ENCODE data around the gene GRAMD1A.
"Not testable (repeated sequence)": the region's sequence is repeated elsewhere in the genome, so short reads cannot be mapped to it uniquely, and the experiment has no call there.

The GRAMD1A gene

GRCh38 chr19:34964598-34964997 lies 35.5 kb upstream of the GRAMD1A start:
- Histone ChIP-seq H3K9ac (ENCODE audit: low read length) (no peak overlapping the region), H3K36me3 (ENCODE audit: control insufficient read depth, insufficient read depth, low read length) (peaks cover 9% of the 10 kb centered on the region), H3K4me3 (ENCODE audit: low read length) (no peak overlapping the region), H3K27me3 (ENCODE audit: control insufficient read depth, insufficient read depth, low read length) (no peaks in the 10 kb centered on the region), H3K4me1 (ENCODE audit: control insufficient read depth, insufficient read depth, low read length) (peaks cover 15% of the 10 kb centered on the region), H3K9me3 (ENCODE audit: control insufficient read depth, low read length) (peaks cover under 1% of the 10 kb centered on the region)

- H3K4me1 ChIP-seq (ENCODE audit: control insufficient read depth, insufficient read depth, low read length), result peaks cover 15% of the 10 kb centered on the region
- H3K27me3 ChIP-seq (ENCODE audit: control insufficient read depth, insufficient read depth, low read length); H3K4me3 ChIP-seq (ENCODE audit: low read length); H3K9ac ChIP-seq (ENCODE audit: low read length); H3K9me3 ChIP-seq (ENCODE audit: control insufficient read depth, low read length); H3K36me3 ChIP-seq (ENCODE audit: control insufficient read depth, insufficient read depth, low read length): not testable (repeated sequence)
Observed at GRCh38 chr19:34965505-34965904, 34.6 kb upstream of the GRAMD1A start.

GRCh38 chr19:34967551-34967950 lies 32.6 kb upstream of the GRAMD1A start:
- peaks cover 7% of the 10 kb centered on the region for H3K4me1 ChIP-seq (ENCODE audit: control insufficient read depth, insufficient read depth, low read length)

GRCh38 chr19:34969721-34970120 lies 30.4 kb upstream of the GRAMD1A start:
- Histone ChIP-seq H3K9ac (ENCODE audit: low read length) (no peak overlapping the region), H3K9me3 (ENCODE audit: control insufficient read depth, low read length) (no peaks in the 10 kb centered on the region), H3K36me3 (ENCODE audit: control insufficient read depth, insufficient read depth, low read length) (no peaks in the 10 kb centered on the region), H3K27me3 (ENCODE audit: control insufficient read depth, insufficient read depth, low read length) (no peaks in the 10 kb centered on the region), H3K4me3 (ENCODE audit: low read length) (no peak overlapping the region), H3K4me1 (ENCODE audit: control insufficient read depth, insufficient read depth, low read length) (peaks cover 15% of the 10 kb centered on the region)

More at GRCh38 chr19:34967551-34967950, 32.6 kb upstream of the GRAMD1A start:
- no peaks in the 10 kb centered on the region for H3K36me3 ChIP-seq (ENCODE audit: control insufficient read depth, insufficient read depth, low read length)
- no peaks in the 10 kb centered on the region for H3K9me3 ChIP-seq (ENCODE audit: control insufficient read depth, low read length)
- no peak overlapping the region for H3K9ac ChIP-seq (ENCODE audit: low read length)
- H3K27me3 ChIP-seq (ENCODE audit: control insufficient read depth, insufficient read depth, low read length), result no peaks in the 10 kb centered on the region
- H3K4me3 ChIP-seq (ENCODE audit: low read length), result no peak overlapping the region

- not testable (repeated sequence) for H3K9ac ChIP-seq (ENCODE audit: low read length); H3K36me3 ChIP-seq (ENCODE audit: control insufficient read depth, insufficient read depth, low read length); H3K27me3 ChIP-seq (ENCODE audit: control insufficient read depth, insufficient read depth, low read length); H3K4me3 ChIP-seq (ENCODE audit: low read length); H3K9me3 ChIP-seq (ENCODE audit: control insufficient read depth, low read length)
- H3K4me1 ChIP-seq (ENCODE audit: control insufficient read depth, insufficient read depth, low read length), result peaks cover 18% of the 10 kb centered on the region
Observed at GRCh38 chr19:34970185-34970780, 29.8 kb upstream of the GRAMD1A start.

- no peaks in the 10 kb centered on the region for H3K9me3 ChIP-seq (ENCODE audit: control insufficient read depth, low read length)
- H3K9ac ChIP-seq (ENCODE audit: low read length), result no peak overlapping the region
Observed at GRCh38 chr19:34972163-34972705, 27.9 kb upstream of the GRAMD1A start.

GRCh38 chr19:34974646-34975045 lies 25.5 kb upstream of the GRAMD1A start:
- H3K4me3 ChIP-seq (ENCODE audit: low read length), result no peak overlapping the region
- H3K9me3 ChIP-seq (ENCODE audit: control insufficient read depth, low read length), result no peaks in the 10 kb centered on the region
- H3K9ac ChIP-seq (ENCODE audit: low read length), result no peak overlapping the region
- no peaks in the 10 kb centered on the region for H3K36me3 ChIP-seq (ENCODE audit: control insufficient read depth, insufficient read depth, low read length)
- peaks cover 18% of the 10 kb centered on the region for H3K4me1 ChIP-seq (ENCODE audit: control insufficient read depth, insufficient read depth, low read length)
- no peaks in the 10 kb centered on the region for H3K27me3 ChIP-seq (ENCODE audit: control insufficient read depth, insufficient read depth, low read length)

More at GRCh38 chr19:34972163-34972705, 27.9 kb upstream of the GRAMD1A start:
- Histone ChIP-seq H3K4me3 (ENCODE audit: low read length) (no peak overlapping the region), H3K4me1 (ENCODE audit: control insufficient read depth, insufficient read depth, low read length) (peaks cover 18% of the 10 kb centered on the region), H3K36me3 (ENCODE audit: control insufficient read depth, insufficient read depth, low read length) (no peaks in the 10 kb centered on the region), H3K27me3 (ENCODE audit: control insufficient read depth, insufficient read depth, low read length) (no peaks in the 10 kb centered on the region)

GRCh38 chr19:34975056-34975455 lies 25.1 kb upstream of the GRAMD1A start:
- no peak overlapping the region for H3K4me3 ChIP-seq (ENCODE audit: low read length)
- no peak overlapping the region for H3K9ac ChIP-seq (ENCODE audit: low read length)
- no peaks in the 10 kb centered on the region for H3K27me3 ChIP-seq (ENCODE audit: control insufficient read depth, insufficient read depth, low read length)
- no peaks in the 10 kb centered on the region for H3K9me3 ChIP-seq (ENCODE audit: control insufficient read depth, low read length)
- no peaks in the 10 kb centered on the region for H3K36me3 ChIP-seq (ENCODE audit: control insufficient read depth, insufficient read depth, low read length)
- H3K4me1 ChIP-seq (ENCODE audit: control insufficient read depth, insufficient read depth, low read length), result peaks cover 18% of the 10 kb centered on the region

- Histone ChIP-seq H3K9me3 (ENCODE audit: control insufficient read depth, low read length) (no peaks in the 10 kb centered on the region), H3K36me3 (ENCODE audit: control insufficient read depth, insufficient read depth, low read length) (no peaks in the 10 kb centered on the region), H3K9ac (ENCODE audit: low read length) (no peak overlapping the region), H3K27me3 (ENCODE audit: control insufficient read depth, insufficient read depth, low read length) (no peaks in the 10 kb centered on the region), H3K4me1 (ENCODE audit: control insufficient read depth, insufficient read depth, low read length) (peaks cover 18% of the 10 kb centered on the region), H3K4me3 (ENCODE audit: low read length) (no peak overlapping the region)
Observed at GRCh38 chr19:34976611-34977010, 23.5 kb upstream of the GRAMD1A start.

- Histone ChIP-seq H3K4me3 (ENCODE audit: low read length) (no peak overlapping the region), H3K9me3 (ENCODE audit: control insufficient read depth, low read length) (no peaks in the 10 kb centered on the region), H3K9ac (ENCODE audit: low read length) (no peak overlapping the region), H3K4me1 (ENCODE audit: control insufficient read depth, insufficient read depth, low read length) (peaks cover under 1% of the 10 kb centered on the region), H3K36me3 (ENCODE audit: control insufficient read depth, insufficient read depth, low read length) (no peaks in the 10 kb centered on the region), H3K27me3 (ENCODE audit: control insufficient read depth, insufficient read depth, low read length) (no peaks in the 10 kb centered on the region)
Observed at GRCh38 chr19:34979819-34980640, 20.1 kb upstream of the GRAMD1A start.

- no peaks in the 10 kb centered on the region for H3K27me3 ChIP-seq (ENCODE audit: control insufficient read depth, insufficient read depth, low read length)
- H3K9me3 ChIP-seq (ENCODE audit: control insufficient read depth, low read length), result no peaks in the 10 kb centered on the region
- no peaks in the 10 kb centered on the region for H3K36me3 ChIP-seq (ENCODE audit: control insufficient read depth, insufficient read depth, low read length)
- H3K4me3 ChIP-seq (ENCODE audit: low read length), result no peak overlapping the region
- no peak overlapping the region for H3K9ac ChIP-seq (ENCODE audit: low read length)
- H3K4me1 ChIP-seq (ENCODE audit: control insufficient read depth, insufficient read depth, low read length), result no peaks in the 10 kb centered on the region
Observed at GRCh38 chr19:34982275-34982674, 17.8 kb upstream of the GRAMD1A start.

- H3K9me3 ChIP-seq (ENCODE audit: control insufficient read depth, low read length), result no peaks in the 10 kb centered on the region
- no peak overlapping the region for H3K4me3 ChIP-seq (ENCODE audit: low read length)
Observed at GRCh38 chr19:34983786-34984185, 16.3 kb upstream of the GRAMD1A start.

More at GRCh38 chr19:34983786-34984185, 16.3 kb upstream of the GRAMD1A start:
- Histone ChIP-seq H3K27me3 (ENCODE audit: control insufficient read depth, insufficient read depth, low read length) (no peaks in the 10 kb centered on the region), H3K36me3 (ENCODE audit: control insufficient read depth, insufficient read depth, low read length) (no peaks in the 10 kb centered on the region), H3K4me1 (ENCODE audit: control insufficient read depth, insufficient read depth, low read length) (no peaks in the 10 kb centered on the region), H3K9ac (ENCODE audit: low read length) (no peak overlapping the region)
